H1 (cell line): ENCODE measurements around the gene LORICRIN. TPM values are rescaled to one million over a fixed set of nuclear protein-coding genes. Genes with fewer than 3 reads are reported as not detected.

Experiments used
- EZH2 ChIP-seq: fragments of 200-600 bp; sonication (generic); IDR thresholded peaks from 2 replicates; pipeline ENCODE4 v1.7.1; 2012; ENCODE audit warnings: low read depth, mild to moderate bottlenecking, moderate library complexity, low read length, inconsistent platforms; ENCODE audit not compliant: severe bottlenecking
- PHF8 ChIP-seq: fragments of 200-600 bp; sonication (generic); conservative IDR thresholded peaks from 2 replicates; pipeline ENCODE4 v1.7.1; 2012; ENCODE audit warnings: low read depth, mild to moderate bottlenecking, inconsistent platforms, low read length, moderate library complexity
- POLR2A ChIP-seq, 2 experiments: IDR thresholded peaks; 1 replicate in 1 of 2; 2 replicates in 1 of 2; pipeline ENCODE4 v1.6.1; 2011; ENCODE audit warnings: low read depth in 2 of 2, low read length in 2 of 2, mild to moderate bottlenecking in 2 of 2; ENCODE audit errors: control extremely low read depth in 1 of 2
- RAD21 ChIP-seq, 2 experiments: IDR thresholded peaks in 1 of 2; conservative IDR thresholded peaks in 1 of 2; 2 replicates each; pipeline ENCODE4 v1.6.1; 2011; ENCODE audit warnings: low read depth in 2 of 2, low read length in 2 of 2, improper control_type of control experiment in 1 of 2, inconsistent platforms in 1 of 2, mild to moderate bottlenecking in 1 of 2, moderate library complexity in 1 of 2
- SIN3A ChIP-seq, 2 experiments: IDR thresholded peaks in 1 of 2; conservative IDR thresholded peaks in 1 of 2; 2 replicates each; pipeline ENCODE4 v1.6.1; 2011 to 2012; ENCODE audit warnings: low read length in 2 of 2, improper control_type of control experiment in 1 of 2, low read depth in 1 of 2, mild to moderate bottlenecking in 1 of 2
- SIRT6 ChIP-seq: IDR thresholded peaks from one replicate; pipeline ENCODE4 v1.7.1; 2012; ENCODE audit warnings: low read length, inconsistent platforms
- TCF12 ChIP-seq: IDR thresholded peaks from 2 replicates; pipeline ENCODE4 v1.6.1; 2011; ENCODE audit warnings: low read depth, mild to moderate bottlenecking, low read length
- polyA plus RNA-seq, 7 experiments: library from polyadenylated mRNA; depleted of rRNA in 3 of 7; stranded (reverse) in 5 of 7; unstranded in 2 of 7; fragments of >200 nt in 5 of 7; fragments of 200-250 nt in 2 of 7; gene quantifications; 1 replicate in 5 of 7; 2 replicates in 1 of 7; 4 replicates in 1 of 7; pipeline versions ENCODE4 v1.2.1 to v1.2.3, GENCODE V29; 2011 to 2013; ENCODE audit warnings: missing spikeins in 2 of 7, mixed read lengths in 2 of 7
- total RNA-seq: library from RNA; stranded (reverse); fragmentation: NEBNext Ultra II Directional; extraction: Animal tissue kit (Norgen Biotek cat#: 25700); gene quantifications from 2 replicates; pipeline ENCODE4 v1.2.1, GENCODE V29; 2021

LORICRIN gene
- total and polyA plus RNA-seq, 2 of the 8 experiments (the other 6 are each of a cell fraction or from before 2014, with no cell fraction given) = not detected

DNA sequence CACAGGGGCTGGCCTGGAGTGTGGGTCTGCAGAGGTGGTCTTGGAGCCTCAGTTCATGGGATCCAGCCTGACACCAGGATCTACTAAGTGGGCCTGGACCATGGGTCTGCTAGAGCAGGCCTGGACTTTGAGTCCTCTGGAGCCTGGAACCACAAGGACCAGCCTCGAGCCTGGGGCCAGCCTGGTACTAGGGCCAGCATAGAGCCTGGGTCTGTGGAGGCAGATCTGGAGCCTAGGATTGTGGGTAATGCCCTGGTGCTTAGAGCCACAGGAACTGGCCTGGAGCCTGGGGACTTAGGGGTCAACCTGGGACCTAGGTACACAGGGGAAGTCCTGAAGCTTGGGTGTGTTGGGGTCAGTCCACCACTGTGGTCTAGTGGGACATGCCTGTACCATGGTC lies 12.7 kb downstream of the LORICRIN start (continued):
- no peak for TF ChIP-seq RAD21 (IDR thresholded peaks at IDR 0.05 in 1 of 2, conservative IDR thresholded peaks at IDR 0.05 in 1 of 2; ENCODE audit: low read depth in 2 of 2, low read length in 2 of 2)
- no peak for TF ChIP-seq SIRT6
- TF ChIP-seq PHF8 = no peak
- TF ChIP-seq SIN3A (conservative IDR thresholded peaks at IDR 0.05 in 1 of 2, IDR thresholded peaks at IDR 0.05 in 1 of 2; ENCODE audit: low read depth in 1 of 2, low read length in 2 of 2) = no peak
- TF ChIP-seq EZH2 = no peak
- TF ChIP-seq TCF12 = no peak
- TF ChIP-seq POLR2A (IDR thresholded peaks at IDR 0.05; ENCODE audit: control extremely low read depth in 1 of 2, low read depth in 2 of 2, low read length in 2 of 2) = no peak
- TF ChIP-seq, all 59 proteins: peak for 0
